Measurements from ENCODE around the gene CTNND2.
"Not testable (repeated sequence)": the region's sequence is repeated elsewhere in the genome, so short reads cannot be mapped to it uniquely, and the experiment has no call there.

Gene CTNND2

GRCh38 chr5:11076945-11077613 lies 827.2 kb downstream of the CTNND2 start:
- no peak for DNase-seq (ENCODE audit: low read depth)

DNA sequence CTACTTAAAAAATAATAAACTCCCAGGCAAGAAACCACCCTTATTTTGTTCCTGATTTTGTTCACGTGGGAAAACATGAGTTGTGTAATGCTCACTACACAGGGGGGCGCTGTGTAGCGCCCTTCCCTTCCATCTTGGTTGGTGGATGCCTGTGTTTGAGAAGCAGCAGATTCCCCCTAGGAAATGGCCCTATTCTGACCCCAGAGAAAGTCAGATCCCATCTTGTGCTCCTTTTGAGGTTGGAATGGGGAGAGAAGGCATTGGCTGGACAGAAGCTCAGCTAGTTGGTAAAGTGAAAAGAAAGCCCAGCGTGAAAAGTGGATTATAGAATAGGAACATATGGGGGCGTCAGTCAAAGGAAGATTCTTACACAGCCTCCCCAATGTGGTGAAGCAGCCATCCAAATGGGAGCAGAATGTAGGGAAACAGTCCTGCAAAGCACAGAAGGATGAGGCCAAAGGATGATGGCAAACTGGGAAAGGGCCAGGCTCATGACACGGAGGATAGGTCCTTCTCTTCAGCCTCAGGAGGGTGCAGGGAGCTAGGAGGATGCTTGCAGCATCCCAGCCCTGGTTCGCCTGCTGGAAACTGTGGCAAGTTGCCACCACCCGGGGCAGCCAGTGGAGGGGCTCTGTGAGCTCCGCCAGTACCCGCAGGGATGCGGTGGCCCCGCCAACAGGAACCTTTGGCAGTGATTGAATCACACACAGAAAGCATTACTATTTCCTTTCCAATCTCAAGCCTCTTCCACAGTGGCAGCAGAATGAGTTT lies 829.0 kb downstream of the CTNND2 start:
- DNase-seq (ENCODE audit: low read depth) = no peak

DNA sequence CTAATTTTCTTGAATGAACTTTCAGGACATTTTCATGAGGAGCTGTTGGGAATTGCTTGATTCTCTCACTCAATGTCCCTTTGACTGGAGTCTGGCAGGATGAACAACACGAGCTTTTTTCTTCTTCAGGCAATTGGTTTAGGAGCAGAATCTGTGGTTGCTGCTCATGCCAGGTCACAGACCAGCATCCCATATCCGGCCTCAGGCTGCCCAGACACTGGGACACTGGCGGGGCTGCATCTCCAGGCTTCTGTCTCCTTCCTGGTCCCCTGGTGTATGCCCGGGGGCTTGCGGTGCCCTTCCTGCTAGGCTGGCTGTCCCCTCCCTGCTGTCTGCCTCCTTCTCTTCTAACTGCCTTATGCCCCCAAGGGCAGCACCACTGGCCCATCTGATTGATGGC lies 831.7 kb downstream of the CTNND2 start:
- DNase-seq (ENCODE audit: low read depth) = no peak

DNA sequence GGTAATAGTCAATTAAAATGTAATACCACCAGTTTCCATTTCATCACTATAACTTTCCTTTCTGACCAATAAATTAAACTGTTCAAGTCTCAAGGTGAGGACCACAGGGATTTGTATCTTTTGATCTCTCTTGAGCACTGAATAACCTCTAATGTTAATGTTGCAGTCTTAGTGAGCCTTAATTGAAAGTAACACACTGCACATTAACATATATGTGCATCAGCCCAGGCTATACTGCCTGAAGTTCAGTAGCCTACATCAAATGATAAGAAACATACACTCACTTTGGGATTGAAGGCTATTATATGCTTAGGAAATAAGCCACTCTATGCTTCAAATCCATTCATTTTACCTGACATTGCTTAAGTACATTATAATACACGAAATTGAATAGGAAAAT lies 832.2 kb downstream of the CTNND2 start:
- DNase-seq (ENCODE audit: low read depth) = no peak

GRCh38 chr5:11069041-11069440 lies 835.2 kb downstream of the CTNND2 start:
- no peak for DNase-seq (ENCODE audit: low read depth)

DNA sequence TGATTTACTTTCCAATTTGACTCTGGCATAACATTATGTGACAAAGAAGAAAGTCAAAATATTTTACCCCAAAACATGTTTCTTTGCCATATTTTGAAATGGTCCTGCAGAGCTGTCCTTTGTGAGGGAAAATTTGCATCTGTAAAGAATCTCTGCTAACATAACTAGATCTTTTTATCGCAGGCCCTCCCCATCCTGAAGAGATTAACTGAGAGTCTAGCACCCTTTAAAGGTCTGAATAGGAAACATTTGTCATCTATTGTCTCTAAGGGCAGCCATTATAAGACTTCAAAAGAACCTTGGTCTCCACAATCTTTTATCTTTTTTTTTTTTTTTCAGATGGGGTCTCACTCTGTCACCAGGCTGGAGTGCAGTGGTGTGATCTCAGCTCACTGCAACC lies 838.5 kb downstream of the CTNND2 start:
- not testable (repeated sequence) for DNase-seq (ENCODE audit: low read depth)

- DNase-seq (ENCODE audit: low read depth) = no peak
Observed at GRCh38 chr5:11064763-11065450, 839.3 kb downstream of the CTNND2 start.

- DNase-seq (ENCODE audit: low read depth) = no peak
Observed at GRCh38 chr5:11062397-11062796, 841.8 kb downstream of the CTNND2 start.

DNA sequence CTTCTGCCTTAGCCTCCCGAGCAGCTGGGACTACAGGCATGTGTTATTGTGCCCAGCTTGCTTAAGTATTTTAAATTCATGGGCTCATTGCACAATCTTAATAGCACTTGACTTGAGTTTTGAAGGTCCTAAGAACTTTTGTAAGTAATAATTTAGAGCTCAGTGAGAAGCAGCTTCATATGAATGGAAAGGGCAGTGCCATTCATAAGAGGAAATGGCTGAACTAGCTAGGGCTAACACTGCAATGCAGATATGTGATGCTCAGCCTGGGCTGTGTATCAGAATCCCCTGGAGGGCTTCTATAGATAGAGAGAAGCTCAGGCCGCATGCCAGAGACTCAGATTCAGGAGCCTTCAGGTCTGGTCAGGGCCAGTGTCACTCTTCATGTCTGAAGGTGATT lies 847.7 kb downstream of the CTNND2 start:
- no peak for DNase-seq (ENCODE audit: low read depth)

GRCh38 chr5:11054014-11054413 lies 850.2 kb downstream of the CTNND2 start:
- DNase-seq (ENCODE audit: low read depth) = no peak

- DNase-seq (ENCODE audit: low read depth) = no peak
Observed at GRCh38 chr5:11052871-11053270, 851.4 kb downstream of the CTNND2 start.

- no peak for DNase-seq (ENCODE audit: low read depth)
Observed at GRCh38 chr5:11050596-11051304, 853.5 kb downstream of the CTNND2 start.

GRCh38 chr5:11048760-11049159 lies 855.5 kb downstream of the CTNND2 start:
- no peak for DNase-seq (ENCODE audit: low read depth)

GRCh38 chr5:11047625-11048024 lies 856.6 kb downstream of the CTNND2 start:
- DNase-seq (ENCODE audit: low read depth) = no peak

DNA sequence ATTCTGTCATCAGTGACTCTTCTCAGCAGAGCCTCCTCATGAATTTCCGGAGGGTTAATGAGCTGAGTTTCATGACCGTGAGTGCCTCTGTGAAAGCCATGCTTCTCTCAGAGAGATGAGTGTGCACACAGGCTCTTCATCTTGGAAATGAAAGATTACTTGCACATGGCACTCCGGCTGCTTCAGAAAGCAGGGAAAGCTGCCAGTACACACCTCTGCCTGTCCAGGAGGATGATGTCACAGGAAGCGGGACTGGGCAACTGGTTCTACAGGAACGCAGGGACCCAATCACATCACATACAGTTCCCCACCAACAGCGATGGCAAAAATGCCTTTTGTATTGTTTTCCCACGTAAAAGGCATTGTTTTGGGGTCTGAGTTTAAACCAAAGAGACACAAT lies 857.2 kb downstream of the CTNND2 start:
- DNase-seq (ENCODE audit: low read depth) = no peak

DNA sequence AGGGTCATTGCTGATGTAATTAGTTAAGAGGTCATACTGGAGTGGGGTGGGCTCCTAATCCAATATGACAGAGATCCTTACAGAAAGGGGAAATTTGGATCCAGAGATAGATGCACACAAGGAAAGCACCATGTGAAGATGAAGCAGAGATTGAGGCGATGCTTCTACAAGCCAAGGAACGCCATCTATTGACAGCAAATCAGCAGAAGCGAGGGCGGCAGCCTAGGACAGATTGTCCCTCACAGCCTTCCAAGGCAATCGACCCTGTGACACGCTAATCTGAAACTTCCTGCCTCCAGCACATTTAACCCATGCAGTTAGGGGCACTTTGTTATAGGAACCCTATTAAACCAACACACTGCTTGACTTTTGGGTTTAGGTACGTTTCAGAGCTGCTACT lies 858.1 kb downstream of the CTNND2 start:
- DNase-seq (ENCODE audit: low read depth) = no peak

GRCh38 chr5:11045411-11045810 lies 858.8 kb downstream of the CTNND2 start:
- DNase-seq (ENCODE audit: low read depth) = no peak

DNA sequence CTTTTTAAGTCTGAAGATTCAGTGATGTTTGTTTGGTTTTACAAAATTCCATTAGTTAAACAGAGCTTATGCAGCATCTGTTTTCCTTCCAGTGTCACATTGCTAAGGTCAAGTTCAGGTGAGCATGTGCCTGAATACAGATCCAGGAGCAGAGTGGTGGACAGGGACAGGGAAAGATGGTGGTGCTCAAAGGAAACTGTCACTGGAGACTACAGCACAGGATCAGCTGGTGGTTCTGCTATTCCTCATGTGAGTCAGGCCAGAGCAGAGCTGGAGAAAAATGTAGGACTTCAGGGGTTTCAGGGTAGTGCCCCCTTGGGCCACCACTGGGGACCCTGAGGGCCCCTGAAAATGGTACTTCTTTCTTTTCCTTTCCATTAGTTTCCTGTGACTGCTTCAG lies 859.7 kb downstream of the CTNND2 start:
- no peak for DNase-seq (ENCODE audit: low read depth)

DNA sequence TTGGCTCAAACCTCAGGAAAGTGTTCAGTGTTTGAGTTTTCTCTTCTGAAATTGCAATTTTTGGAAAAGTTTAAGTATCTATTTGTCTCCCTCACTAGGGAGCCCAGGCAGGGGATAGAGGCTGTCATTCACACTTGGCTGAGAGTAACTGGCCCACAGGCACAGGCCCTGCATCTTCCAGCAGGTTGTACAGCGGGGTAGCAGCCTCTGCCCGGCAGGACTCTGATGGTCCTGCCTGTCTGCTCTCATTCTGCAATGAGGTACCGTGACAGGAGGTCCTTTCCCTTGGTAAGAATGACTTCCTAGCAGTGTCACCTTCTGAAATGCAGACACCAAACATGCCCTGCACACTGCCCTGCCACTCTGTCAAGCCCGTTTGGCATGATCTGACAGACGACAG lies 860.4 kb downstream of the CTNND2 start:
- DNase-seq (ENCODE audit: low read depth) = no peak

GRCh38 chr5:11040345-11040744 lies 863.9 kb downstream of the CTNND2 start:
- no peak for DNase-seq (ENCODE audit: low read depth)

DNA sequence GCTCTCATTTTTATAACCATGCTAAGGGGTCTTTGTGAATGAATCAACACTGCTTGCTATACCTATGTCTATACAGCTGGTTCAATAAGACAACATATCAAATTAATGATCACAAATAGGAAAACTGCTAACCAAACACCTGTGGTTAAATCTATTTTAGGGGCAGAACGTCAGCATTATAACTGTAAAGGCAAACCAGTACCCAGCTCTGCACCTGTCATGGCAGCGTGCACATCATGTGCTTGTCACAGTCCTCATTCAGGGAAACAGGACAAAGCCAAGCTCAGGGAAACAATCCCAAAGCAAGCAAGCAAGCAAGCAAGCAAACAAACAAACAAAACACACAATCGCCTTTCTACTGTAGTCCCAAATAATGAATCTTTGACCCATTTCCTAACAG lies 865.5 kb downstream of the CTNND2 start:
- no peak for DNase-seq (ENCODE audit: low read depth)

- no peak for DNase-seq (ENCODE audit: low read depth)
Observed at GRCh38 chr5:11037941-11038340, 866.3 kb downstream of the CTNND2 start.
